GM12891 (cell line): ENCODE data around the gene DAPP1.

ENCODE experiments used
- POLR2A ChIP-seq: IDR thresholded peaks from 2 replicates; pipeline ENCODE4 v1.6.1; 2011; ENCODE audit warnings: low read depth, low read length, control low read depth
- POLR2AphosphoS5 ChIP-seq: IDR thresholded peaks from 2 replicates; pipeline ENCODE4 v1.6.1; 2011; ENCODE audit warnings: low read depth, low read length, control low read depth
- SPI1 ChIP-seq: IDR thresholded peaks from 2 replicates; pipeline ENCODE4 v1.6.1; 2011; ENCODE audit warnings: low read depth, low read length, control low read depth

DNA sequence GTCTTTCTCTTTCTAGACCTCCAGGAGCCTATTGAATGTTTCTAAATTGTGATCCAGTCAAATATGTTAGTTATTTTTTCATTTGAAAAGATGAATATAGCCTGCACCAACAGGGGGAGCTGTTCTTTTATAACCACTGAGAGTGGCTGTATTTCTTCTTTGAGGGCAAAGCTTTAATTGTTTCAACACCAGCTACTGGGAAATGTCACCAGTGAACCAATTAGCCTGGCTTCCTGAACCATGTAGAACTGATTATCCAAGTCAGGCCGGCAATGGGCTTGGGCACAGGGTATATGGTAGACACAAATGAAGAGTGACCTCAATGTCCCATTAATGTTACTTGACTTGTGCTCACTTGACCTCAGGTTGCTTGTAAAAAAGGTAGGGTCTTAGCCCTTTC is 4.8 kb upstream of the DAPP1 start:
- TF ChIP-seq POLR2A (no peak), SPI1 (no peak), POLR2AphosphoS5 (no peak)
